Activated gamma-delta T cell treated with anti-CD3 and anti-CD28 coated beads, Interleukin-2, amount 50 U/mL, for 16 hours (primary cell): ENCODE measurements around the gene NTRK3.

ENCODE experiments used
- DNase-seq: peaks from one replicate; pipeline ENCODE4 v3.0.0-alpha.2; 2020; ENCODE audit warnings: low read depth

The NTRK3 gene

GRCh38 chr15:88179562-88179961 lies 77.0 kb downstream of the NTRK3 start:
- no peak for DNase-seq

- no peak for DNase-seq
Observed at GRCh38 chr15:88178631-88179030, 77.9 kb downstream of the NTRK3 start.

GRCh38 chr15:88177451-88177850 lies 79.1 kb downstream of the NTRK3 start:
- DNase-seq, result no peak

GRCh38 chr15:88174571-88174970 lies 82.0 kb downstream of the NTRK3 start:
- DNase-seq, result no peak

GRCh38 chr15:88166082-88166993 lies 90.2 kb downstream of the NTRK3 start:
- DNase-seq, result no peak

DNA sequence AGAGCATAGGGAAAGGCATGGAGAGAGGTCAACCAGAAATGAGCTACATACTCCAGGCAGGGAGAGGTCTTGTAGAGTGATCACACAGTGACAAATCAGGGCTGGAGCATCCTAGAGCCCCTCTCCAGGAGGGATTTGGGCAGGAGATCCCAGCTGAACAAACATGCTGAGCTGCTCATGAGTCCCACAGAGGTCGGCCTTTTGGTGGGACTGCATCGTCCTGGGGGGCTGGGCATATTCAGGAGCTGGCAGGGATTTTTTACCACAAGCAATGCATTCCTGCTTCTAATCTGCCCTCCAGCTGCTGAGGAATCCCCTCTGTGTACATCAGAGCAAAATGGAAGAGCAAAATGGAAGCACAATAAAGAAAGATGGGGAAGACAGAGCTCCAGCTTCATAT lies 94.9 kb downstream of the NTRK3 start:
- DNase-seq, result no peak

DNA sequence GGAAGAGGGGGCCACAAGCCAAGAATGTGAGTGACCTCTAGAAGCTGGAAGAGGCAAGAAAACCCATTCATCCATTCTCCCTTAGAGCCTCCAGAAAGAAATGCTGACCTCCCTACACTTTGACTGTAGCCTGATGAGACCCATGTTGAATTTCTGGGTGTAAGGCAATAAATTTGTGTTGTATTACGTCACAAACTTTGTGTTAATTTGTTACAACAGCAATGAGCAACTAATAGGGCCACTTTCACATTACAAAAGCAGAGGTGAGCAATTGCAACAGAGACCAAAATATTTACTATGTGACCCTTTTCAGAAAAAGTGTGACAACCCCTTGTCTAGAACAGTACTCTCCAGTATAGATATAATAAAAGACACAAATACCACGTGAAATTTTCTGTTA lies 101.2 kb downstream of the NTRK3 start:
- DNase-seq, result no peak

DNA sequence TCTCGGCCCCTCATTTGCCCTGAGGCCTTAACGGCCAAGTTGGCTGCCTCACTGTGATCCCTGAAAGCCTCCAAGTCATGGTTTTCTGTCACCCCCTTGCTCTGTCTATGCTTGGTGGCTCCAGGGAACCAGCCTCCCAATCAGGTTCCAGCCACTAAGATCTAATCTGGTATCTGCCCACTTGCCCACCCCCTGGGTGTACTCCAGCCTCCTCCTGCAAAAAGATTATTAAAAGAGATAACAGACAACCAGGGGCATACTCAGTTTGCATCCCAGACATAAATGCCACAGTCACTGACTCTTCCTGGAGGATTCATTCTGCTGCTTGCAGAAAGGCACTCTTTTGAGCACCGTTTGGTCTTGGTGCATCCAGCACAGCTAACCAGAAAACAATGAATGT lies 103.9 kb downstream of the NTRK3 start:
- DNase-seq, result no peak

GRCh38 chr15:88147760-88148159 lies 108.8 kb downstream of the NTRK3 start:
- no peak for DNase-seq

- no peak for DNase-seq
Observed at GRCh38 chr15:88144921-88145653, 111.5 kb downstream of the NTRK3 start.

- DNase-seq, result no peak
Observed at GRCh38 chr15:88142121-88142520, 114.4 kb downstream of the NTRK3 start.

DNA sequence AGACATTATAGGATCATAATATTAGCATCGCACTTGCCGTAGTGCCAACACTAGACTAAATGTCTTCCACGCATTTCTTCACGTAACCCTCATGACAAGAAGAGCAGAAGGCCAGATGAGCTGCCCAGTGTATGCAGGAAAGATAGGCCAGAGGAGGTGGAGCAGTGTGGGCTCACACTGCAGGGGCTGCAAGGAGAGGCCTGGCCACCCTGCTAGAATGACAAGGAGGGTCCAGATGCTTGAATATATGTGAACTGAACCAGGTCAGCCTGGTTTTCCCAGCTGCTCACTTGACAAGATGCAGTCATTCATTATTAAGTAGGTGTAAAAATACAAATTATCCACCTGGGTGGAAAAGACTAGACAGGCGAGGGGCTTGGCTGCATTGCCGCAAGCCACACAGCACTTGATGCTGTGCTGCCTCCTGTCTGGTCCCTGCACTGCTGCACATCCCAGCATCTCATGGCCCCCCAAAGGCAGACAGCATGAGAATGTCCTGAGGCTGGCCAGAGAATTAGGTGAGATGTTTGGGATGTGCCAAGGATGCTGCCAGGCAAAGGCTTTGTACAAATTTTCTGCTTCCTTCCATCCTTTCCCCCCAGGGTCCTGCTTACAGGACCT lies 115.2 kb downstream of the NTRK3 start:
- DNase-seq, result no peak

DNA sequence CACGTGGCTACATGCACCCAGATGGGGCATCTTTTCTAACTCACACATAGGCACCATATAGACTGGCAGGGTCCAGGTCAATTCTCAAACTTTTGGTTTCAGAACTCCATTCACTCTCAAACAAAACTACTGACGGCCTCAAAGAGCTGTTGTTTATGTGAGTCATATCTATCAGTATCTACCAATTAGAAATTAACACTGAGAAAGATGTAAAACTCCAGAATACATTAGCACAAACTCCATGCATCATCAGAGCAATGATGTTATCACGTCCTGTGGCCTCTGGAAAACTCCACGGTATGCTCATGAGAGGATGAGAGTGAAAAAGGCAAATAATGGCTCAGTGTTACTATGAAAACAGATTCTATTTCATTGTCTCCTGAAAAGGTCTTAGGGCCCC lies 116.1 kb downstream of the NTRK3 start:
- no peak for DNase-seq

GRCh38 chr15:88139936-88140335 lies 116.6 kb downstream of the NTRK3 start:
- no peak for DNase-seq

- DNase-seq, result no peak
Observed at GRCh38 chr15:88133795-88134194, 122.7 kb downstream of the NTRK3 start.

DNA sequence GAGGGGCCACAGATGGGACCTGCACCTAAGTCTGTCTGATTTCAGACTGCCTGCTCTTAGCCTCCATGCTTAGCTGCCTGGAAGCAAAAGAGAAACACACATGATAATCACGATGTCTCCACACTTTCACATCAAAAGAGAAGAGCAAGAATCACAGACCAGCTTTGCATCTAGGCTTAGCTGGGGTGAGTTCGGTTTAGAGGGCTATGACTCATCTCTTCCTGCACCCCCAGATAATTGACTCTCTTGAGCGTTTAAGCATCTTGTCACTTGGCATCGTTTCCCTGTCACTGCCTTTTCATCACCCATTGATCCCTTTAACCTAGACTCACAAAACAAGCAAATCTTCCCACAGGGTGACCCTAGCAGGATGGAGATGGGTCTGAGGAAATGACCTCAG lies 124.0 kb downstream of the NTRK3 start:
- DNase-seq, result no peak

GRCh38 chr15:88131937-88132336 lies 124.6 kb downstream of the NTRK3 start:
- DNase-seq, result no peak

DNA sequence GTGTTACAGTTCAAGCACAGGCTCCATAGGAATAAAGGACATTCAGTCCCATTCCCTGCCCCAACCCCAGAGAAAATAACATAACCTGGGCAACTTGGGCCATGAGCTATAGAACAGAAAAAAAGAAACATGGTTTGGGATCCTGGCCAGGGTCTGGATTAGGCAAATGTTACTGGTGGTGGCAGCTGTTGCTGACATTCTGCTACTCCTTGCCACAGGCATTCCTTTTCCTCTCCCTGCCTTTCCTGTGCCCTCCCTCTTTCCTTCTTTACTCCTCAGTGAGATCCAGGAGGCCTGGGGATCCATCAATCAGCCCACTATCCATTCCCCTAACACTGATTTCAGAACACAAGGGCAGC lies 129.1 kb downstream of the NTRK3 start:
- no peak for DNase-seq

GRCh38 chr15:88126695-88127431 lies 129.7 kb downstream of the NTRK3 start:
- no peak for DNase-seq

DNA sequence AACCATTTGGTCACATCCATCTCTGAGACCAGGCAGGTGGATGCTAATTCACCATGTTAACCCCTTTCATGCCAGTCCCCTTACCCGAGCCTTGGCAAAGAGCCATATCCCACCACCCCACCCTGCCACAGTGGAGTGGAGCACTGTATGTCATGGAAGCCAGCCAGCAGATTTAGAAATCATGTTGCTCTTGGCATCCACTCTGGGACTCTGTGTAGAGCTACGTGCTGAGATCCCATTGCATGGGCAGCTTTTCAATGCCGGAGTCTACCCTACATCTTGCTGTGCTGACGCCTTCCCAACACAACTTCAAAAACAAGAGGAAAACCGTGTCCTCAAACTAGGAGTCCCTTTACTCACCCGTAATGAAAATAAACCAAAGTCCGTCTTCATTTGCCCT lies 131.0 kb downstream of the NTRK3 start:
- no peak for DNase-seq

GRCh38 chr15:88124199-88124598 lies 132.3 kb downstream of the NTRK3 start:
- DNase-seq, result no peak

DNA sequence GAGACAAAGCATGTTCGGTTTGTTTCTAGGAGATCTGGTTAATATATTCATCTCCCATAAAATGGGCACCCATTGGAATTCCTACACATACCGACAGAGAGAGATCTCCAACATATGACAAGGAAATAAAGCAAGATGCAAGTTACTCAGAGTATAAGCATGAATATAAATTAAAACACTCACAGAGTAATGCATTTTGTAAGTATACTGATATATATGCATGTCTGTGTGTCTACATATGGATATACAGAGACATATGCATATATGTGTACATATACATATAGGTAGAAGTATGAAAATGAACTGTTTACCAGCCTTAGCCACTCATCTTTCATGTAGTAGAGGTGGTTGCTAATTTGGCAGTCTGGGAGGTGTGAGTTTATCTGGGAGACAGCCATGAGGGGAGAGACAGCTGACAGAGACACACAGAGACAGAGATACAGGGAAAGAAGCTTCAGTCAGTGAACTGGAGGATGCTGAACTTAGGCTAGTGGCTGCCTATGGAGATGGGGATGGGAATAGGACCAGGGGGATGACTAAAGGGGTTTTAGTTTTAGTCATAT lies 134.5 kb downstream of the NTRK3 start:
- DNase-seq, result no peak
